ENCODE measurements around the gene SMIM24. TPM values are rescaled to one million over a fixed set of nuclear protein-coding genes. Genes with fewer than 3 reads are reported as not detected.

The SMIM24 gene
- total and polyA plus RNA-seq, 9 of the 15 experiments (the other 6 are each of a cell fraction or from before 2014, with no cell fraction given), result 0.45 to 12.3 (median 1.4) TPM; not detected in 1

GRCh38 chr19:3477506-3477905 is 2.8 kb downstream of the SMIM24 start:
- in situ Hi-C loops (cut with MboI), result no loop called here
- H3K4me2 ChIP-seq (ENCODE audit: insufficient read depth, low read length), result peak overlapping the region; percentile 80; the same call in 1 of the 2 replicates
- intact Hi-C loops (cut with micrococcal nuclease), result no loop called here
- no peaks in the 10 kb centered on the region for H3K9me1 ChIP-seq (ENCODE audit: control insufficient read depth, insufficient read depth, low read length)
- no peaks in the 10 kb centered on the region for H3K36me3 ChIP-seq (ENCODE audit: control insufficient read depth, insufficient read depth, low read length)
- H3K27me3 ChIP-seq (ENCODE audit: control insufficient read depth in 2 of 2, insufficient read depth in 2 of 2, low read length in 2 of 2), result peaks cover 15 to 16% of the 10 kb centered on the region in 2 experiments; a peak in 3 of 5 replicates
- H3K27ac ChIP-seq (ENCODE audit: extremely low read depth, low read depth, low read length), result no peak overlapping the region
- no peaks in the 10 kb centered on the region for H3K79me2 ChIP-seq (ENCODE audit: control insufficient read depth, insufficient read depth, low read length)
- H2AFZ ChIP-seq (ENCODE audit: low read depth, low read length), result no peak overlapping the region
- peaks cover 11 to 35% of the 10 kb centered on the region in 2 experiments for H3K4me1 ChIP-seq (replicated peaks in 1 of 2; ENCODE audit: control insufficient read depth in 2 of 2, insufficient read depth in 2 of 2, low read length in 2 of 2)
- ChIA-PET CTCF (ENCODE audit: low intra/inter-chr PET ratio) (no interaction called here), POLR2A (interaction anchor here (0.6 kb wide), 1 partner anchor 13 kb away, joined by 3 read pairs; no protein-coding TSS in a partner anchor)
- ATAC-seq (no peak), FAIRE-seq (no peak), DNase-seq (ENCODE audit: extremely low read depth in 1 of 4, low spot score in 3 of 4) (no peak)
- H4K20me1 ChIP-seq (replicated peaks; ENCODE audit: control insufficient read depth, insufficient read depth, low read length), result peaks cover 8% of the 10 kb centered on the region; the same call in 1 of the 2 replicates
- no TSS peak for BruUV-seq (replicated peaks)
- no peak overlapping the region for H3K4me3 ChIP-seq
- no peak overlapping the region for H3K9ac ChIP-seq (ENCODE audit: insufficient read depth in 1 of 2, low read depth in 2 of 2, low read length in 2 of 2)
- no peaks in the 10 kb centered on the region for H3K9me3 ChIP-seq (replicated peaks; ENCODE audit: control insufficient read depth, insufficient read depth, low read depth, low read length)
- TF ChIP-seq, protein P1, sequence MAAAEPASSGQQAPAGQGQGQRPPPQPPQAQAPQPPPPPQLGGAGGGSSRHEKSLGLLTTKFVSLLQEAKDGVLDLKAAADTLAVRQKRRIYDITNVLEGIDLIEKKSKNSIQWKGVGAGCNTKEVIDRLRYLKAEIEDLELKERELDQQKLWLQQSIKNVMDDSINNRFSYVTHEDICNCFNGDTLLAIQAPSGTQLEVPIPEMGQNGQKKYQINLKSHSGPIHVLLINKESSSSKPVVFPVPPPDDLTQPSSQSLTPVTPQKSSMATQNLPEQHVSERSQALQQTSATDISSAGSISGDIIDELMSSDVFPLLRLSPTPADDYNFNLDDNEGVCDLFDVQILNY (CRISPR knock-in tag; IDR thresholded peaks at IDR 0.05), result no peak
- TF ChIP-seq ZNF696 (CRISPR knock-in tag; conservative IDR thresholded peaks at IDR 0.05), result no peak
- no peak for TF ChIP-seq CREB5 (CRISPR knock-in tag; IDR thresholded peaks at IDR 0.05)
- peak; percentile 76; the same call in 1 of the 2 replicates for TF ChIP-seq SAFB (IDR thresholded peaks at IDR 0.05; ENCODE audit: borderline replicate concordance, low read depth, low read length)
- TF ChIP-seq ZSCAN29 (IDR thresholded peaks at IDR 0.05), result no peak
- no peak for TF ChIP-seq NCOR1 (IDR thresholded peaks at IDR 0.05)
- no peak for TF ChIP-seq MYNN (IDR thresholded peaks at IDR 0.05)
- TF ChIP-seq MYNN (CRISPR knock-in tag; IDR thresholded peaks at IDR 0.05), result no peak
- no peak for TF ChIP-seq POLR2AphosphoS5 (IDR thresholded peaks at IDR 0.05; ENCODE audit: control insufficient read depth, insufficient read depth, low read depth, low read length)
- no peak for TF ChIP-seq ZNF121 (CRISPR knock-in tag; conservative IDR thresholded peaks at IDR 0.05)
- no peak for TF ChIP-seq MCM2 (IDR thresholded peaks at IDR 0.05; ENCODE audit: low read depth)
- TF ChIP-seq HDAC1 (IDR thresholded peaks at IDR 0.05), result peak in 1 of 2 experiments; percentile 70; a peak in 1 of 4 replicates
- TF ChIP-seq ATF1 (CRISPR knock-in tag; IDR thresholded peaks at IDR 0.05), result no peak
- no peak for TF ChIP-seq ATF1 (tag; IDR thresholded peaks at IDR 0.05)
- TF ChIP-seq, protein P2, sequence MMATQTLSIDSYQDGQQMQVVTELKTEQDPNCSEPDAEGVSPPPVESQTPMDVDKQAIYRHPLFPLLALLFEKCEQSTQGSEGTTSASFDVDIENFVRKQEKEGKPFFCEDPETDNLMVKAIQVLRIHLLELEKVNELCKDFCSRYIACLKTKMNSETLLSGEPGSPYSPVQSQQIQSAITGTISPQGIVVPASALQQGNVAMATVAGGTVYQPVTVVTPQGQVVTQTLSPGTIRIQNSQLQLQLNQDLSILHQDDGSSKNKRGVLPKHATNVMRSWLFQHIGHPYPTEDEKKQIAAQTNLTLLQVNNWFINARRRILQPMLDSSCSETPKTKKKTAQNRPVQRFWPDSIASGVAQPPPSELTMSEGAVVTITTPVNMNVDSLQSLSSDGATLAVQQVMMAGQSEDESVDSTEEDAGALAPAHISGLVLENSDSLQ (IDR thresholded peaks at IDR 0.05), result no peak
- no peak for TF ChIP-seq RUNX1 (IDR thresholded peaks at IDR 0.05; ENCODE audit: low read depth)
- no peak for TF ChIP-seq ZNF76 (CRISPR knock-in tag; IDR thresholded peaks at IDR 0.05; ENCODE audit: borderline replicate concordance)
- no peak for TF ChIP-seq KDM1A (IDR thresholded peaks at IDR 0.05)
- TF ChIP-seq MAZ (CRISPR knock-in tag; conservative IDR thresholded peaks at IDR 0.05 in 1 of 2, IDR thresholded peaks at IDR 0.05 in 1 of 2), result no peak
- no peak for TF ChIP-seq PURB (CRISPR knock-in tag; IDR thresholded peaks at IDR 0.05; ENCODE audit: low read depth)
- no peak for TF ChIP-seq RHOXF2B (CRISPR knock-in tag; conservative IDR thresholded peaks at IDR 0.05)
- TF ChIP-seq MIER1 (IDR thresholded peaks at IDR 0.05; ENCODE audit: low read depth), result no peak
- TF ChIP-seq ZFP30 (CRISPR knock-in tag; IDR thresholded peaks at IDR 0.05; ENCODE audit: borderline replicate concordance), result no peak
- no peak for TF ChIP-seq STAT5A (IDR thresholded peaks at IDR 0.05; ENCODE audit: borderline replicate concordance, low read length)
- peak; percentile 75; the same call in 1 of the 2 replicates for TF ChIP-seq GATAD2A (IDR thresholded peaks at IDR 0.05)
